Fibroblast of peridontal ligament (primary cell): Measurements from ENCODE around the gene POU2F1.

Source experiments
- DNase-seq: peaks from one replicate; pipeline ENCODE4 v3.0.0-alpha.2; 2010; ENCODE audit errors: extremely low read depth

POU2F1 gene

DNA sequence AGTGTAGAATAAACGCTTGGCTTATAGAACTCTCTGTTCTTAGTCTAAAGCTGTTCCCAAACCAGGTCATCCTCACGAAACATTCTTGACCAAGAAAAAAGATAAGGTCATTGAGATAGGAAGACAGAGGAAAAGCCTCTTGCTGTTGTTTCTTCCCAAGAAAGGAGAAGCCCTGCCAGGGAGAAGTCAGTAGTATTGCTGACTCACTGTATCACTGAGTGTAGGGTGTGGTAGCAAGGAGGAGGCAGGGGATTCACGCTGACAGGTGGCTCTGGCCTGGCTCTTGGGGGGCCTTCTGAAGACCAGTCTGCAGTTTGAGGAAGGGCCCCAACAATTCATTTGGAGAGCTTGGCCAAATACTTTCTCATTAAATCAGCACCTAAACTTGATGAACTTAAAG is 199.8 kb downstream of the POU2F1 start:
- DNase-seq = no peak

DNA sequence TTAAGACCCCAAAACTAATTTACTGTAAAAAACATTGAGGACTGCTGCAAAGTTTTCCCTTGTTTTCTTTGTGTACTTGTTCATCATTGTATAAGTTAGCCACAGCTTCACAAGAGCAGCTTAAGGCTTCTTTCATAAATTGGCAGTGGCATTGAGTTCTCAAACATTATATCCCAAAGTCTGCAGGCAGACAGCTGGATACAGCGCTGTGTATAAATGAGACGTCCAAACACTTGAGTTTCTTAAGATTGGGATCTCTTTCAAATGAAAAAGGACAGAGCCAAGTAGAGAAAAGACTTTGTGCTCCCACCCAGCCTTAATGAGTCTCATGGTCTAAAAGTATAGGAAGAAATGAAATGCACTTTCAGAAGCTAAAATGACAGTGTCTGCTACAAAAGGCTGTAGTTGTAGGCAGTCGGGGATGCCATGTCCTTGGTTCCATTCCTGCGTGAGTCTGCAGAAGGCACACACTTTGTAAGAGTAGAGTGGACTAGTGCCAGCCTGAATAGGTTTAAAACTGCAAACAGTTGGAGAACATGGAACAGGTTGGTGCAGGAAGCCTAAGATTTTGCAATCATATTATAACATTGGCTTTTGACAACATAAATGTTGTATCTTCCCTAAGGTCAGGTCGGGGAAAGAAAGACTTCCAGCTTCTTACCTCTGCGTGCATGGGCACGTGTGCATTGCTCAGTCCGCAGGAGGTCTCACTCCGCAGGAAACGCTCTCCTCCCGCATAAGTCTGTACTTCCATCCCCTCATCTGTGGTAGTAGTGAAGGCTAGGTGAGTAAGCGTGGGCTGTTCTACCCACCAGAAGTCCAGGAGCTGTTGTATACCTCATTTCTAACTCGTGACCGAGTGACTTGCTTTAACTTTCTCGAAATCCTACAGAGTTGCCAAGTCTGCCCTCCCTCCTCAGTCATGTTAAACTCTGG is 203.3 kb downstream of the POU2F1 start:
- DNase-seq = no peak

- no peak for DNase-seq
Observed at GRCh38 chr1:167425482-167425881, 204.8 kb downstream of the POU2F1 start.

DNA sequence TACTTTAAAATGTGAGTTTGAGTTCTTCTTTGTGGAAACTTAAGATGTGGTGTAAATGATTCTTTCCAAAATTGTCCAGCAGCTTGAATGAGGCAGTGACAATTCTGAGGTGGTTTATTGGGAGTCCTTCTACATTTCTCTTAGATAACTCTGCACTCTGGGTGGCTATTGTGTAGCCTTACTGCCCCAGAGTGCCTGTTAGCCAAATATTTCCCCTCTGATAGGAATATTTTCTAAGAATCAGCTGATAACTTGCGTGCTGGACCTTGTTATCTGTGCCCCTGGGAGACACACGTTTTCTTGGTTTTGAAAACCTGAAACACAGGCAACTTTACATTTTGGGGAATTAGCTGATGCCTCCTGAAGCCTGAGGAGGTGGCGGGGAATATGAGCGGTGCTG is 206.0 kb downstream of the POU2F1 start:
- DNase-seq = no peak

DNA sequence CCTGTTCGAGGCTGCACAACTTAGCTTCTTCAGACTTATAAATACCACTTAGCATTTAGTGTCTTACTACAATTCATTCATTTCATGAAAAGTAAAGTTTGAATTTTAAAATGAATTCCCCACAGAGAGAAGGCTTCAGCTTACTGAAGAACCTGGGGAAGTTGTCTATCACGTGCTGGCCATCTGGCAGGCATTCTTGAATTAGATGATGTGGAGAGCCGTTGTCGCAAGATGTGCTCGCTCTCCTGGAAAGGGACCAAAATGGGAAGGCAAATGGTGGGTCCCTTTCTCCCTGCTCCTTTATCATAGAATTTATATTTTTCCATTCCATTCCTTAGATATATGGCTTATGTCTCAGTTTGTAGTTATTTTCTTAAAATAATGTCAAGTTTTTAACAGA is 207.2 kb downstream of the POU2F1 start:
- no peak for DNase-seq

- peak; percentile 34 for DNase-seq
Observed at GRCh38 chr1:167428395-167428794, 207.7 kb downstream of the POU2F1 start.

DNA sequence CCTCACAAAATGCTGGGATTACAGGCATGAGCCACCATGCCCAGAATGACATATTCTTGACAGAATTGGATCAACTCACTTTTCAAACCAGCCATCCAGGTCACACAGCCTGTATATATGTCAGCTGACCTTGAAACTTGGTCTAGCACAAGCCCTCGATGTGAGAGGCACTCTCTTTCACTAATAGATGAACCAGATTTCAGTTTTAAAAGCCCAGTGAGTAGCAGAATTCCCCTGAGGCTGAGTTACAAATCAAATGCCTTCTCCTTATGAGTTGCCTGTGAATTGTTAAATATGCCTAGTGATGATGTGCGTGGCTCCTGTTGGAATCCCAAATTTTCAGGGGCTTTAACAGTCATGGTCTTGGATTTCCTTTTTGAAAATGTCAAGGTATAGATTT is 208.9 kb downstream of the POU2F1 start:
- no peak for DNase-seq

- no peak for DNase-seq
Observed at GRCh38 chr1:167430134-167430848, 209.6 kb downstream of the POU2F1 start.

DNA sequence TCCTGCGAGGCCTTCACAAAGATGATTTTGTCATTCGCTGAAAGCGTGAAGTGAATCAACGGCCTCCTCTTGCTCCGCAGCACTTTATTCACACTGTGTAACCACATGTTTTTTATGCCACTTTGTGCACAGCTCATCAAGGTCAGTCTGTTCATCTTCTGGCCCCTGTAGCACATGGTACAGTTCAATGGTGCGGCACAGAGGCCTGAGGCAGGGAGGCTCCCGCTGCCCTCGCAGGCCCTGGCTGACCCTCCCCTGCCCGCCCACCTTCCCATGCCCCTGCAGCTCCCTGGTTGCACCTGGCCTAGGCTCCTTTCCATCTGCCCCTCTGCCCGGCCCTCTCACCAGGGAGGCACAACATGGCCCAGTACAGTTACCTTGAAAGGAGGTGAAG is 210.2 kb downstream of the POU2F1 start:
- DNase-seq = no peak

DNA sequence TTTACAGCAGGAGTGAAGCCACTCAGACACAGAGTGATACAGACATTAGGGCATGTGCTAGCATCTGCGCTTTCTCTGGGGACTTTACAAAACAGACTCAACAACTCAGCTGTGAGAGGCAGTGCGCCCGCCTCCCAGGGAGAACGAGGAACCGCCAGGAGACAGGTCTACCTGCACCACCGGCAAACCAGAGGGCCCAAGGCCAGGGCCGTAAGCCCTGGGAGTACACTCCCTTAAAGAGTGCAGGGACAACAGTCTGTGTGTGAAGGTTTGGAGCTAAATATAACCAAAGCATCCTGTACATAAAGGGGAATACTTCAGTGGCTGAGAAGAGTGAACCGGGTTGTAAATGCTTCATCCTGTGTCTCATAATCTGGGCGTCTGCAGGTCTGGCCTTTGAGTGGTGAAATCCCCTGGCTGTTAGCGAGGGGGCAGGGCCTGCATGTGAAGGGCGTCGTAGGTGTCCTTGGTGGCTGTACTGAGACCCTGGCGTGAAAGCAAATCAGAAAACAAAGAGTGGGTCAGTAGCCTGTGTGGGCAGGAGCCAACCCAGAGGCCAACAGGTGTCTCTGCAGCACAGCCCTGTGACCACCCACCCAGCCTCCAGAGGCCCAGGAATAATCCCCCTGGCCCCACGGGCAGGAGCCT is 210.7 kb downstream of the POU2F1 start:
- no peak for DNase-seq

DNA sequence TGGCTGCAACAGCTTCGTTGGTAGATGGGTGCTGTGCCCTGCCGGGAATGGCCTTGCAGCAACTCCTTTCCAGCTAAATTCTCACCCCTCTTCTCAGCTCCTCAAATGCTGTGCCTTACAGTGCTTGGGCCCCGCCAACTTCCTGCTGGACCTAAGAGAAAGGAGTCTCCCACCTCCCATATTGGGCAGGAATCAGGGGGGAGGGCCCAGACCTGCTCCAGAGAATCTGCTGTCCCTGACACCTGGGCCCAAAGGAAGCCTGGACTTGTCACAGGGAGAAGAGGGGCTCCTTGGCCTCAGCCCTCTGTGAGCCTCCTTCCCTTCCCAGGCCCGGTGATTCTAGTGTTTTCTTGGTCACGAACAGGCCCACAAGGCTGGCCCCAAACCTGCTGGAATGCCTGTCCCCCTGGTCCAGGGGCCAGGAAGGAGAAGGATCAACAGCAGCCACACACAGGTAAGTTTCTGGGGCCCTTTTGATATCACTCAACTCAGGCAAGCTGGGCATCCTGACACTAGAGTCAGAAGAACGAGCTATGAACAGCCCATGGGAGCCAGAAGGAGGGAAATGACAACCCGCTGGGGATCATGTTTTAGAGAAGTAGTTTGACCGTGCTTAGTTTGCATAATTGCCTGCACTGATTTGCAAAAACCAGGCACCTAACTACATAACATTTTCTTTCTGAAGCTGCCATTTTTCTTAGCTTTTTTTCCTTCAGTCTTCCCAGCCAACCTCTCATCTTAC is 211.4 kb downstream of the POU2F1 start:
- DNase-seq = no peak

DNA sequence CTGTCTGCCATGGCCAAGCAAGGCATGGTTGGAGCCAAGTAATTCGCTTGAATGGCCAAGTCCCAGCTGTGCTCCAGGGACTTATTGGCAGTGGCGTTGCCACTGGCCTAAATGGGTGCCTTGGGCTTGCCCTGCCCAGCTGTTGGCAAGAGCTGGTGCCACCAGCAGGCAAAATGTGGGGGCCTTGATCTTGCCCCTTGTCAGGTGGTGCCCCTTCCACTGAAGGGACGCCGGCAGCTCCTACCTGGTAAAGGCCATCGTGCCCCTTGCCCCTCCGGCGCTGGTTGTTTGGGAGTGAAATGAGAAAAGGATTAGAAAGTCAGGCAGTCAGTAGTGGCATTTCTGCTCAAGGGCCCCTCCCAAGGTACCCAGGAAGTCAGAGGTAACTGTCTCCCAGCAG is 212.1 kb downstream of the POU2F1 start:
- no peak for DNase-seq

- DNase-seq = no peak
Observed at GRCh38 chr1:167433884-167434283, 213.2 kb downstream of the POU2F1 start.

DNA sequence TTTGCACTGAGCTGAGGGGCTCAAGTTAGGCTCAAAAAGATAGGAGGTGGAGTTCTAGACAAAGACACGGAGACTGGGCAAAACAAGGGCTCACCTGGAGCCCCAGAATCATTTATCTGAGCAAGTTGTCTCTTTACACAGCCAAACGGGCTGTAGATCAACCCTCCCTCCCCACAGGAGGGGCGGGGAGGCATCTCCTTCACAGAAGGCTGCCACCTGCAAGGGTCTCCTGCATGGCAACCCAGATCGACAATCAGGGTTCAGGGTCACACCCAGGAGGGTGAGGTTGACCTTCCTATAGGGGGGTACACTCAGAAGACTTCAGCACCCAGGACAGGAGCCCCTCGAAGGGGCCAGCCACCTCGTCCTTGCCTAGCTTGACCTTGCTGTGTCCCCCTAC is 213.6 kb downstream of the POU2F1 start:
- DNase-seq = no peak

DNA sequence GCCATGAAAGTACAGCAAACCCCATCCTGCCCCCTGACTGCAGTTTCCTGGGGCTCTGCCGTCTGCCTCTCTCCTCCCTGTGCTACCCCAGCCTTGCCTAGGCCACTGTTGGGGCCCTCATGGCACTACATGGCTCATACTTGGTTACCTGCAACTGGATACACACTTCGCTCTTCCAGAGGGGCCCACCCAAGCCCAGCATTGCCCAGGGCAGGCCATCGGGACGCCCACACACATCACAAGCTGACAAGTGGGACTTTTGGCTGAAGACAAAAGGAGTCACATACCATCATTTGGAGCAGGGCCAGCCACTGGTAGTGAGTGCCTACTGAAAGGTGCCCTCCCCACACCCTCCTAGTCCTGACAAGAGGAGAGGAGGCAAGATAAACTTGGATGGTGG is 214.8 kb downstream of the POU2F1 start:
- no peak for DNase-seq

GRCh38 chr1:167438171-167439138 is 217.8 kb downstream of the POU2F1 start:
- DNase-seq = no peak

GRCh38 chr1:167439301-167439988 is 218.8 kb downstream of the POU2F1 start:
- peak; percentile 28 for DNase-seq

DNA sequence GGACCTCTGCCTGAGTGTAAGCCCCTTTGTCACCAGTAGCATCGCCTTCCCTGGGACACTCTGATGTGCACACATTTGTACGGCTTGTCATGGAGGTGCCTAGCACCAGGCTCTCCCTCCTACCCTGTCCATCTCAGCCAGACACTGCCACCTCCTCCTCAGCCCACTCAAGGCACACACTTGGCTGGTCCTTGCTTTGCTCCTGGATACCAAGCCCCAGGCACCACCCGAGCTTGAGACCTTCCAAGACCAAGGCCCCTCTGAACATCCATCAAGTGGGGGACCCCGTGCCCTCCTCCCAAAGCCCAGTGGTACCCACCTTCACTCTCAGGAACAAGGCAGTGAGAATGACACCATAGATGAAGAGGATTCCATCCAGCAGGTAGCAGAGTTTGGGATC is 219.7 kb downstream of the POU2F1 start:
- no peak for DNase-seq

DNA sequence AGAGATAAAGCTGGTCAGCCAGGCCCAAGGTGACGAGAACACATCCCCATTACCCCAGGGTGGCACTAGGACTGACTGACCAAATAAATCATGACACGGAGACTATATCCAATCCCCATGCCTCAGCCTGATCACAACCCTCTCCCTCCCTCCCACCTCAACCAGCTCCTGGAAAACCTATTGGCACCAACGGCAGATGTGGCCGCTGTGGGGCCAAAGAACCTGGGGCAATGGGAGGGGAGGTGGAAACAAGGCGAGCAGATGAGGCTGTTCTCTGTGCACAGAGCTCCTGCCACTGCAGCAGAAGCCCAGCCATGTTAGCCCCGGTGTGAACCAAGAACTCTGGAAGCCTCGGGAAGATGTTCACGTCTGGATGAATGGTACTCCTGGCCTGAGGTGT is 220.1 kb downstream of the POU2F1 start:
- DNase-seq = no peak

DNA sequence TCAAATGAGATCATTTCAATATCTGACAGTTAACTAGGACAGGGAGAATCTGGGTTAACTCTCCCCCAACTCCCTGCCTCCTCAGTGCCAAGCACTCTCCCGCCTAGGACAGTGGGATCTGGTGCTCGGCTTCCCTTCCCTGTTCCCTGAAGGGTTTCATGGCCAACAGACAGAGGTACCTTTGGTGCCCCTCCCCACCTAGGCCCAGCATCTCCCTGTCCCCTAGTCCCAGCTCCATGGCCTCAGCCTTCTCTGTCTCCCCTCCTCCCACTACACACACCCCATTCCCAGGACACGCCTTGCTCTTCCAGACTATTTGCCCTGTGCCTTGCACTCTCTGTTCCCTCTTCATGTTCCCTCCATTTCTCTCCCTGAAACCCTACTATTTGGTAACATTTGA is 220.5 kb downstream of the POU2F1 start:
- DNase-seq = no peak
